HG03280 (cell line): ENCODE results near the gene MAPK1.

Source experiments
- ATAC-seq: cut with Tn5 transposase; IDR thresholded peaks from one replicate; pipeline ENCODE4 v1.9.1; 2021; ENCODE audit warnings: mild to moderate bottlenecking, moderate library complexity; ENCODE audit not compliant: unreplicated experiment

MAPK1 gene

DNA sequence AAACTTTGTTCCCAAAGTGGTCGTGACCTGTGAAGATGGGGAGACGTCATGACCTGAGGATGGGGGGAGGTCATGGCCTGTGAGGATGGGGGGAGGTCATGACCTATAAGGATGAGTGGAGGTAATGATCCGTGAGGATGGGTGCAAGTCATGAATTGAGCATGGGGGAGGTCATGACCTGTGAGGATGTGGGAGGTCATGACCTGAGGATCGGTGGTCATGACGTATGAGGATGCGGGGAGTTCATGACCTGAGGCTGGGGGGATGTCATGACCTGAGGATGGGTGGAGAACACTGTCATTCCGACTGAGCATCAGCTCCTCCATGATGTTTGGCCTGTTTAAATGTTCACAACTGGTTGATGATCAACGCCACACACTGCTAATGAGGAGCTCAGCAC lies 157.8 kb downstream of the MAPK1 start:
- no peak for ATAC-seq

DNA sequence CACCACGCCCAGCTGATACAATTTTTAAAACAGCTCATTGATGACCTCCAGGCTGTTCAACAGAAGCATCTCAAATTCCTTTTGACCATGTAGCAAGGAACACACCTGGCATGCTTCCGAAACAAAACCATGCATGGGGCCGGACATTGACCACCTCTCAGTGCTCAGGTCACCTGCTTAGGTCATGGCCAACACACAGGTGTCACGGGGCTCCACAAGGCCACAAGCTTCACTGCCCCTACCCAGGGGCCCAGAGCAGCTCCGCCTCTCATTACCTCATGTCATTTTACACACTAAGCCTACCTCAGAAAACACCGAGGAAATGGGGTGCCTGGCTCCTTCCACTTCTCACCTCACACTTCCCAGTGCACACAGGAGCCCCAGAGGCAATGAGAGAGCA lies 158.5 kb downstream of the MAPK1 start:
- no peak for ATAC-seq

DNA sequence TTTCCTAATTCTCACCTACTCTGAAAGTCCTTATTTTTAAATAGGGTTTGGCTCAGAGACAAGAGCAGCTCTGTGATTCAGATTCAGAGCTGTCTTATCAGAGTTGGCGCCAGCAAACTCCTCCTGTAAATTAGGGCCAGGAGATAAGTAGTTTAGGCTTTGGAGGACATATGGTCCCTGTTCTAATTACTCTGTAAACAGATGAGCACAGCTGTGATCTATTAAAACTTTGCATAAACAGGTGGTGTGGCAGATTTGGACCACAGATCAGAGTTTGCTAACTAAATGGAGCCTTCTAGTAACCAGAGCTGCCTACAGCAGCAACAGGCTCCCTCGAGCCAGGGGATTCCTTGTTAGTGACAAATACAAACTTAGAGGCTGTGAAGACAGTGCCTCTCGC lies 159.8 kb downstream of the MAPK1 start:
- no peak for ATAC-seq
